WERI-Rb-1 (cell line): ENCODE results near the gene WRAP53.

ENCODE experiments used
- DNase-seq: peaks from one replicate; pipeline ENCODE4 v3.0.0-alpha.2; 2020
- H3K27ac ChIP-seq: fragments of 250-450 bp; sonication (Bioruptor Pico); 2 replicates; pipeline ENCODE4 v1.5.1; 2020; ENCODE audit warnings: mild to moderate bottlenecking, moderate library complexity
- H3K27me3 ChIP-seq: fragments of 250-450 bp; sonication (Bioruptor Pico); 2 replicates; pipeline ENCODE4 v1.5.1; 2021; ENCODE audit warnings: mild to moderate bottlenecking, low read depth, moderate library complexity; ENCODE audit not compliant: insufficient read depth, severe bottlenecking
- H3K36me3 ChIP-seq: fragments of 250-450 bp; sonication (Bioruptor Pico); 2 replicates; pipeline ENCODE4 v1.5.1; 2020; ENCODE audit warnings: mild to moderate bottlenecking, moderate library complexity
- H3K4me3 ChIP-seq: 2 replicates; pipeline ENCODE4 v1.5.1; 2011; ENCODE audit warnings: low read depth, mild to moderate bottlenecking, control low read depth, low read length
- H3K9me3 ChIP-seq: fragments of 250-450 bp; sonication (Bioruptor Pico); 2 replicates; pipeline ENCODE4 v1.5.1; 2021; ENCODE audit warnings: mild to moderate bottlenecking, moderate library complexity; ENCODE audit not compliant: severe bottlenecking
- CTCF ChIP-seq: IDR thresholded peaks from 2 replicates; pipeline ENCODE4 v1.5.1; 2011; ENCODE audit warnings: low read depth, mild to moderate bottlenecking, control low read depth, inconsistent platforms, low read length

The WRAP53 gene

GRCh38 chr17:7721612-7722011, 33.3 kb downstream of the WRAP53 start:
- no peak for DNase-seq
- H3K36me3 ChIP-seq: no peaks in the 10 kb centered on the region
- no peaks in the 10 kb centered on the region for H3K27me3 ChIP-seq
- TF ChIP-seq CTCF: no peak
- no peaks in the 10 kb centered on the region for H3K9me3 ChIP-seq
- no peak overlapping the region for H3K4me3 ChIP-seq
- H3K27ac ChIP-seq: no peak overlapping the region

DNA sequence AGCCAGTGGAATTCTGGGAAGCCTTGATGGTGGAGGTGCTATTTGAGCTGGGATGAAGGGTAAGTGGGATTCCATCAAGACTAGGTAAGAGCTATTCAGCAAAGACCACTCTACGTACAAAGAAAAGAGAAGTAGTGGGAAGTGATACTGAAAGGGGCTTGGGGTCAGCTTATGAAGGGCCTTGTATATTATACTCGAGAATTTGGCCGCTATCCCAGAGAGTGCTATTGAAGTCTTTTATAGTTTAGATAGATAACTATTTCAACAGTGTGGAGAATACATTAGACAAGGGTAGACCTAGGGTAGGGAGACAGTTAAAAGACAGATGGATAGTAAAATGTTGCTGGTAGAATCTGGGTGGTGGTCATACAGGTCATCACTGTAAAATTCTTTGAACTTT, 39.6 kb downstream of the WRAP53 start:
- no peak overlapping the region for H3K4me3 ChIP-seq
- H3K36me3 ChIP-seq: no peaks in the 10 kb centered on the region
- TF ChIP-seq CTCF: no peak
- no peak overlapping the region for H3K27ac ChIP-seq
- H3K9me3 ChIP-seq: no peaks in the 10 kb centered on the region
- H3K27me3 ChIP-seq: no peaks in the 10 kb centered on the region
- DNase-seq: no peak

GRCh38 chr17:7729816-7730215, 41.5 kb downstream of the WRAP53 start:
- Histone ChIP-seq H3K36me3 (no peaks in the 10 kb centered on the region), H3K27ac (no peak overlapping the region), H3K4me3 (no peak overlapping the region), H3K9me3 (no peaks in the 10 kb centered on the region), H3K27me3 (no peaks in the 10 kb centered on the region)
- TF ChIP-seq CTCF: no peak
- no peak for DNase-seq

GRCh38 chr17:7732981-7733539, 44.8 kb downstream of the WRAP53 start:
- TF ChIP-seq CTCF: no peak
- no peak for DNase-seq
- no peaks in the 10 kb centered on the region for H3K36me3 ChIP-seq
- H3K9me3 ChIP-seq: no peaks in the 10 kb centered on the region
- no peak overlapping the region for H3K4me3 ChIP-seq
- H3K27me3 ChIP-seq: no peaks in the 10 kb centered on the region
- no peak overlapping the region for H3K27ac ChIP-seq

DNA sequence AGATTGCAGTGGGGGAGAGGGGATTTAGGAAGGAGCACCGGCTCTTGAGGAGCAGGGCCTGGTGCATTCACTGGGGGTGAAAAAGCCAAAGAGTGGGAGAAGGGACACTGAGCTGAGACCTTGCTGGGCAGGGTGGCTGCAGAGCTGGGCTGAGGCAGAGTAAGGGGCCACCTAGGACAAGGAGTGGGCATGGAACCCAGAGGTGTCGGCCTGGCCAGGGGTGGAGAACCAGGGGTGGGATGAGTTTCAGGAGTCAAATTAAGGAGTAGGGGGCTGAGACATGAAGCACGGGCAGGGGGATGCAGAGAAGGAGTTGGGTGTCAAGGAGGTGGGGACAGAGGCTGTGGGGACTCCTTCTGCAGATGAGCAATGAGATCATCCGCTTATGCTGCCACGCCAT, 49.3 kb downstream of the WRAP53 start:
- Histone ChIP-seq H3K27me3 (no peaks in the 10 kb centered on the region), H3K27ac (no peak overlapping the region)
- no peak for DNase-seq

More for the DNA sequence above, 49.3 kb downstream of the WRAP53 start:
- no peaks in the 10 kb centered on the region for H3K9me3 ChIP-seq
- no peak for TF ChIP-seq CTCF
- H3K36me3 ChIP-seq: no peaks in the 10 kb centered on the region
- no peak overlapping the region for H3K4me3 ChIP-seq
